Adipose tissue (tissue), 3 donors: ENCODE measurements around the gene TNS1. TPM values are rescaled to one million over a fixed set of nuclear protein-coding genes. Genes with fewer than 3 reads are reported as not detected.
"Not testable (repeated sequence)": the region's sequence is repeated elsewhere in the genome, so short reads cannot be mapped to it uniquely, and the experiment has no call there.

Source experiments
- H3K27ac ChIP-seq: one replicate; pipeline ENCODE4 v1.5.1; 2013; ENCODE audit warnings: low read depth, low read length
- WGBS, 3 donors: extraction: QIAGEN DNeasy Blood & Tissue Kit; methylation state at CpG; one replicate each; pipeline ENCODE4 v1.1.7; 2013; 5-methylcytosine and 5-hydroxymethylcytosine counted together
- polyA plus RNA-seq, 3 donors: library from polyadenylated mRNA; stranded (reverse); fragments of 200-250 nt; gene quantifications; one replicate each; pipeline ENCODE4 v1.2.3, GENCODE V29; 2013
- donor health status: healthy with polysubstance abuse.
- donor health status: Bipolar disorder and iron deficiency.
- donor health status: healthy.

TNS1 gene
- polyA plus RNA-seq, 3 donors, result 39.8 to 245 (median 171) TPM

- 75 to 89% (median 81%) methylated on average over 7 of the region's 7 CpGs for WGBS, 3 donors
Observed at GRCh38 chr2:218019411-218020060, 16.7 kb upstream of the TNS1 start.

GRCh38 chr2:218018842-218019125 lies 16.0 kb upstream of the TNS1 start:
- WGBS, 3 donors, result 92 to 95% (median 94%) methylated on average over 4 of the region's 4 CpGs
- not testable (repeated sequence) for H3K27ac ChIP-seq

More at GRCh38 chr2:218019411-218020060, 16.7 kb upstream of the TNS1 start:
- H3K27ac ChIP-seq, result no peak overlapping the region

DNA sequence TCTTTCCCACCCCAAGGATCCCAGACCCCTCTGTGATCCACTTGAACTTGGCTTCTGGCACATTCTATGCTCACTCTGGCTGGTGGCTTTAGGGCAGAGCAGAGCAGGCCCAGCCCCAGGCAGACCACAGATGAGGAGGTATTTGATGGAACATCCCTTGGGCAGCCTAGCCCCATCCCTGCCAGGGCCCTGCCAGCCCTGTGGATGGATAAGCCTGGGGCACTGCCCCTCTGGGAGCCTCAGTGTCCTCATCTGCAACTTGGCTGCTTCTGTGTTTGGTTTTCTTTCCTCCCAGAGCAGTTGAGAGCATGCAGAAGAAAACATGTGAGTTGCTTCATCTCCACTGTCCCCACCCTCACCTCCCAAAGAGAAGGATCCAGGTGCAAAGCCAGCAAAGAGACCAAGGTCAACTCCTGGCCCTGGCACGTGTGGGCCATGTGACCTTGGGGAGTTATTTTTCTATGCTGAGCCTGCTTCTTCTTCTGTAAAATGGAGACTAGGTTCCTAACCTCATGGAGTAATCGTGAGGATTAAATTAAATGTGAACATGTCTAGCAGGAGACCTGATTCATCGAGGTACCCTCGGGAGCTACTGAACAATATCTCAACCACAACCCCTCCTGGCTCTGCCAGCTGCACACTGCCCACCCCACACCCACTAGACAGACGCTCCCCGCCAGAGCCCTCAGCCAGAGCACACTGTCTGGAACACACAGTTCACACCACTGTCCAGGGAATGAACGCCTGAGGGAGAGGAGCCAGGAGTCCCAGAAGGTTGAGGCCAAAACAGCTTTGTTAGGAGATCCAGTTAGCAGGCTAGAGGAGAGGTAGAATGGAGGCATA lies 14.6 kb upstream of the TNS1 start:
- no peak overlapping the region for H3K27ac ChIP-seq
- 42 to 45% (median 44%) methylated on average over 7 of the region's 7 CpGs for WGBS, 3 donors

DNA sequence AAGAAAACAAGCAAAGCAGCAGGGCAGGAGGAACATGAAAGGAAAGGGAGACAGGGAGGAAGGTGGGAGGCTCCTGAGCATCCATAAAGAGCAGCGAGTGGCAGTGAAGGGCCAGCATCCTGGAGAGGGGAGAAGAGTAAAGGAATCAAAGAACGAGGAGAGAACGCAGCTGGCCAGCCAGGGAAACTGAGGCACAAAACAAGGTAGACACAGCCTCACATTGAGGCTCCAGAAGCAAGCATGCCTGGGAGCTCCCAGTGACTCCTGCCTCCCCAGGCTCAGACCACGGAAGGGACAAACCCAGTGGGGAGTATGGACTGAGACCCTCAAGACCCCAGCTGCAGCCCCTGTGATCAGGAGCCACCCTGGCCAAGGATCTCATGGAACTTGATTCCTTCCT lies 14.0 kb upstream of the TNS1 start:
- 94 to 95% (median 95%) methylated on average over 4 of the region's 4 CpGs for WGBS, 3 donors
- no peak overlapping the region for H3K27ac ChIP-seq

DNA sequence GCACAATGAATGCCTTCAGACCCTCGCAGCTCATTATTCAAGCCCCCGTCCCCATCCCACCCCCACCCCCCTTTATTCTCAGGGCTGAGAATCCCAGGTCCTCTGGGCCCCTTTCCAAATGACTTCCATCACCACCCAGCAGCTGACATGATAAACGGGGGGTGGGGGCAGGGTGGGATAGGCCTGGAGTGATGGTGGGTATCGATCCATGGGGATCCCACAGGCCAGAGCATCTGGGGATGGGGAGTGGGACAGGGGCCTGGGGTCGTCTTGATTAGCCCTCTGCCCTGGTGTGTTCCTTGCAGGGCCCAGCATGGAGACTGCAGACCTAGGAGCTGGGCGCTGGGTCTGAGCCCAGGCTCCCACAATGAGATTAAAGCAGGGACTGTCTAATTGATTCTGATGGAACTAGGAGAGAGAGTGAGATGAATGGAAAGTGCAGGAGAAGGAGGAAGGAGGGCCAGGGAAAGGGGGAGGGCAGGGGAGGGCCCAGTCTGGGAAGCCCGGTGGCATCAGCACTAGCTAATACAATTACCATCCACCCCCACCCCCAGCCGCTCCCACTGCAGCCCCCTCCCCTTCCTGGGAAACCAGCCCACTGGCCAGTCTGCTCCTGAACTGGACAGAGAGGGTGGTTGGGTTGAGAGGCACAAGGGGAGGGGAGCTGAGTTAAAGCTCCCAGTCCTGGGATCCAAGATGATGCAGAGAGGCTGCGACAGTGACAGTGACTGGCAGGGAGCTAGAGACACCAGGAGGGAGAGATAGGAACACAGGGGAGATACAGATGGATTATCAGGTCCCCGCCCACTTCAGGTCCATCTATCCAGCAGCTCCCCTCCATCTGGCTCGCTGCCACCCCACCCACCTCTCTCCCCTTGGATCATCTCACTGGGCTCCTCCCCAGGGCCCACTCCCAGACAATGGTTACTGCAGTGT lies 13.1 kb upstream of the TNS1 start:
- 63 to 69% (median 67%) methylated on average over 11 of the region's 11 CpGs for WGBS, 3 donors

DNA sequence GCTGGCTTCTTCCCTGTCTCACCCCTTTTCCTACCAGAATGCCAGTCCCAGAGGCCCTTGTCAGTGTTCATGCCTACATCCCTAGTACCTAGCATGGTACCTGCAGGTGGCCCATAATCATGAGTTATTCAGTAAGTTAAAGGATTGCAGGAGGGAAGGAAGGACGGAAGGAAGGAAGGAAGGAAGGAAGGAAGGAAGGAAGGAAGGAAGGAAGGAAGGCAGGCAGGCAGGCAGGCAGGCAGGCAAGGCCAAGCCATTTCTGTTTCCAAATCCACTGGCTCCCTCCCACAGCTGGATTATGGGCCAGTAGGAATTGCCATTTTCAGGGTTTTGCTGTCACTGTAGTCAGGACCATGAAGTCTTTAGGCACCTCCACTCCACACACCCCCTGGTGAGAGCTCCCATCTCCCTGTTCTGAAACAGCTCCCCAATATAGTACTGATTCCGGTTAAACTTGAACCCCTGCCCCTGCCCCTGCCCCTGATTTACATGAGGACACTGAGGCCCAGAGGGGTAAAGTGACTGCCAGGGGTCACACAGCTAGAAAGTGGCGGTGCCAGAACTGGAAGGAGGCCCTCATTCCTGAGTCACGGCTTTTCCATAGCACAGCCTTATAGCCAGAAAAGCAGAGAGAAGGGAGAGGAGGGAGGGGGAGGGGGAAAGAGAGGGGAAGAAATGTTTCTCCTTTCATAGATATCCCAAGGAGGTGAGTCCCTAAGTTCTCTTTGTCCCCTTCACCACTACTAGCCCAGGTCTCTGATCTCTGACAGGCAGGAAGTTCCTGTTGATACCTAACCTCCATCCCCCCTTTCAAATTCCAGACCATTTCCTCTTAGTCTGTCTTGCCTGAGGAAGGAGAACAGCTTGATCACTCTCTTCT lies 12.2 kb upstream of the TNS1 start:
- 88 to 91% (median 89%) methylated on average over 3 of the region's 4 CpGs for WGBS, 3 donors
- no peak overlapping the region for H3K27ac ChIP-seq

More for the DNA sequence above, 13.1 kb upstream of the TNS1 start:
- no peak overlapping the region for H3K27ac ChIP-seq

DNA sequence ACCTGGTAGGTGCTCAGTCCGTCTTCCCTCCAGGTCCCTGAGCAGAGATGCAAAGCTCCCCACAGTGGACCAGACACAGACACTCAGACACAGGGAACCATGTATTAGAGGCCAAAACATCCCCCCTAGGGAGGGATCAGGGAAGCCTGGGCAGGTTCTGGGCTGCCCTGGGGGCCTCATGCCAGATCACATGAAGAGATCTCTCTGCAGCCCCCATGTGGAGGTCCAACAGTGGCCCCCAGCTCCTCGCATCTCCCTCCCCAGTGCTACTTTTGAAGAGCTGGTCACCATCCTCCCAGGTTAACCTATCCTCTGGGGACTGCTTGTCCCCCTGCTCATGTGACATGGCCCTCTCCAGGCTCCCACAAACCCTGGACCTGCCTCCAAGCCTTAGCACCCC lies 10.5 kb upstream of the TNS1 start:
- 88 to 98% (median 95%) methylated on average over 2 of the region's 2 CpGs for WGBS, 3 donors
- no peak overlapping the region for H3K27ac ChIP-seq

DNA sequence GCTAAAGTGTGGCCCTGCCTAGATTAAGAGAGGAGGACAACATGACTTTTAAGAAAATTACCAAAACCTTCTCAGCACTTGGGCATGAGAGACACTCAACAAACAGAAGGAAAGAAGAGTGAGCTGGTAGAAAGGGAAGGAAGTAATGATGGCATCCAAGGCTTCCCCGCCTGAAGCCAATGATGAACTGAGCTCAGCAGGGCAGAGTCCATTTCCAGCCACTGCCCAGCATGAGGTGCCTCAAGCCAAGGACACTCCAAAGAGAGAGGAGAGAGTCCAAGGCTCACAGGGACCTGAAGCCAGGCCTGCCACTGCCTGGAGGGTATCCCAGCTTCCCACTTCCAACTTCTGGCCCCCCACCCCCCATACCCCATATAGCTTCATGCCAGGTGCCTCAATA lies 9.5 kb upstream of the TNS1 start:
- WGBS, 3 donors, result 50 to 86% (median 53%) methylated on average over 1 of the region's 1 CpG
- no peak overlapping the region for H3K27ac ChIP-seq

DNA sequence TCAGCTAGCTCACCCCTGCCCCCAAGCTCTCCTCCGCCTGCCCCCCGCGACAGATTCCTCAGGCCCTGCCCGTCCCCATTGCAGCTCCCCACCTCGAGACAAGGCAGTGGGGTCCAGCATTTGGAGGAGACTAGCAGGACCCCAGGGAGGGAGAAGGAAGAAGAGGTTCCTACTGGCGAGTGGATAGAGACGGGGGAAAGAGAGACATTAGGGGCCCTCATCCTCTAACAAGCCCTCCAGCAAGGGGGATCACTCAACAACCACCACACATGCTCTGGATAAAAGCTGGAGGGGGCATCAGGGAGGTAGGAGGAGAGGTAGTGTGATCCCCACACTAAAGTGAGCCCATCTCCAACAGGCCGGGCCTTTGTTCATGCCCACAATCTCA lies 8.9 kb upstream of the TNS1 start:
- 64 to 78% (median 71%) methylated on average over 8 of the region's 8 CpGs for WGBS, 3 donors
- H3K27ac ChIP-seq, result no peak overlapping the region

DNA sequence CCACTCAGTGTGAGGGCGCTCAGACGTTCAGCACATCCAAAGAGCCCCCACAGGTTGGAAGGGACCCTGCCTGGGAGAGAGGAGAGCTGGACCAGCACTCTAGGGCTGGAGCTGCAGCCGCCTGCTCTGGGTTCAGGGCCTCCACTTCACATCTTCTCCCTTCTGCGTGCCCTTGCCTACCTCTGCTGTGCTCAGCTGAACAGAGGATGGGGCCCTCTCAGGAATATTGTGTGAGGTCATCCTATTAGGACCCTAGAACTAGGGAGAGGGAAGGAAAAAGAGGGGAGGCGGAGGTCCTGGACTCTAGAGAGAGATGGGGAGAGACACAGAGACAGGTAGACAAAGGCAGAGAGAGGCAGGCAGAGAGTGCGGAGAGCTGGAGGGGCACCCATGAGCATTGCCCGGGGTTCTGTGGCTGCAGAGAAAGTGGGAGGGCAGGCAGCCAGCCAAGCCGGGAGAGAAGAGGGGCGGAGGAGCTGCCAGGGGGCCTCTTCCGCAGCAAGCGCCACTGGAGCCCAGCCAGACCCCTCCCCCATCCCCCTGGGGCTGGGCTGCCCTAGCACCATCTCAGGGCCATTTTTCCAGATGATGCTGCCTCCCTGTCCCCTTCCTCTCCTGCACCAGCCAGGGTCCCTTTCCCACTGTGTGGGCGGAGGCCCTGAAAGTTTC lies 8.3 kb upstream of the TNS1 start:
- H3K27ac ChIP-seq, result no peak overlapping the region
- WGBS, 3 donors, result 44 to 77% (median 53%) methylated on average over 8 to 12 of the region's 12 CpGs

GRCh38 chr2:218010140-218010983 lies 7.6 kb upstream of the TNS1 start:
- no peak overlapping the region for H3K27ac ChIP-seq
- WGBS, 3 donors, result 2 to 3% (median 2%) methylated on average over 59 to 72 of the region's 72 CpGs

DNA sequence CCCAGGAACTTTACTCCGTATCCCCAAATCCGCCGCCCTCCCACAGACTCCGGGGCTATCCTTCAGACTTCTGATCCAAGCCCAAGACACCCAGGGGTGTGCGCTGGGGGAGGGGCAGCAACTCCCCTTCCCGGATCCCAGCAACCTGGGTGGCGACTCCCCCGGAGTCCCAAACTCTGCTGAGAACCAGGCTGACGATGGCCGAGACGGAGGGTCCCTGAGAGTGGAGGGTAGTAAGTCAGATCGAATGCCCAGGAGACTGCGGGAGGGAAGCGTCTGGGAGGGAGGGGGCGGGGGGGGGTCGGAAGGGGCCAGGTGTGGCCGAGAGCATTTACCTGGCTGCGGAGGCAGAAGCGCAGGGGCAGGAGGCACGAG lies 7.0 kb upstream of the TNS1 start:
- 3 to 6% (median 5%) methylated on average over 20 of the region's 20 CpGs for WGBS, 3 donors
- H3K27ac ChIP-seq, result no peak overlapping the region

GRCh38 chr2:218009231-218009630 lies 6.4 kb upstream of the TNS1 start:
- 33 to 42% (median 33%) methylated on average over 8 of the region's 8 CpGs for WGBS, 3 donors
- no peak overlapping the region for H3K27ac ChIP-seq

DNA sequence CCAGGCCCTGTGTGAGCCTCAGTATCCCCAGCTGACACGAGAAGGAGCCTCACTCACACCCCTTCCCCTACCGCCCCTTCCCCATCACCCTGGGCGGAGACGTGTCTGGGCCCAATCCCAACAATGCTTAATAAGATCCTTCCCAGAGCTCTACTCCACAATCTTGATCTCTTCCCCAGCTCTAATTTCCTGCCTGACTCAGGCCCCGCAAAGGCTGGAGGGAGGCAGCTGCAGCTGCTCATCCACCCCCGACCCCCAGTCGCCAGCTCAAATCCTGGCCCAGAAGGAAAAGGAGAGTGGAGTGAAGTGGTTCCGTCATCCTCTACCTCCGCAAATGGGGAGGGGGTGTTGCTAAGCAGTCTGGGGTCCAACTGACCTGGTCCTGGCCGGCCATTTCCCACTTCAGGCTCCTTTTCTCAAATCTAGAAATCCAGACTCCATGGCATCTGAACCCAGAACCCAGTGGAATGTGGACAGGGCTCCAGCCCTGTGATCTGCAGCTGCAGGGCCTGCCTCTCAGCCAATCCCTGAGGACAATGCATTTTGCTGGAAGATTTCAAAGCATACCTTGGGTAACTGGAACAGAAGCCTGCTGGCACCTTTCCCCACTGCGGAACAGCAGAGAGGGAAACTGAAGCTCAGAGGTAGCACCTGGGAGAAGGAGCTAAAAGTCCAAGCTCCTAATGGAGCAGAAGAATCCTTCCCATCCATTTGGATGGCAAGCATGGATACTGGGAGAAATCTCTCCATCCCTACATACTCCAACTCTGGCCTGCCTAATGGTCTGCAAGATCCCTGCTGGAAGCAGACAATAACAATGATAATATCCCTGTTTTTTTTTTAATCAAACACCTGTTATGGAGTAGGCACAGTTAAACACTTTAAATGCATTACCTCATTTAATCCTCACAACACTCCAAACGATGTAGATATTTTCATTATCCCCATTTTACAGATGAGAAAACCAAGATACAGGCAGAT lies 5.6 kb upstream of the TNS1 start:
- no peak overlapping the region for H3K27ac ChIP-seq
- 63 to 85% (median 65%) methylated on average over 12 of the region's 12 CpGs for WGBS, 3 donors

DNA sequence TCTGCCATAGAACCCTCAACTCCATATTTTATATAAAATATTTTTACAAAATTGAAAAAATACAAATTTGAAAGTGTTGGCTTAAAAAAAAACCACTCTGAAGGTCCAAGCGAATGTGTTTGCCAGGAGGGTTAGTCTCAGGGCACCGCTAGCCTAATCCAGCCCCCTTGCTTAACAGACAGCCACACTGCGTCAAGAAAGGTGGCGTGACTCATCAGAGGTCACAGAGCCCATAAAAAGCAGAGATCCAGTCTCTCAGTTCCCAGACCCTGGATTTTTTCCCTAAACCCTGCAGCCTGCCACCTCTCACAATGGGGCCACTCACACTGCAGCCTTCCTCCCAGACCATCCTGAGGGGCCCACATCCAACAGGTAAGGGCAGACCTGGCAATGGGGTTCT lies 3.9 kb upstream of the TNS1 start:
- WGBS, 3 donors, result 92 to 94% (median 92%) methylated on average over 4 of the region's 4 CpGs
- no peak overlapping the region for H3K27ac ChIP-seq

DNA sequence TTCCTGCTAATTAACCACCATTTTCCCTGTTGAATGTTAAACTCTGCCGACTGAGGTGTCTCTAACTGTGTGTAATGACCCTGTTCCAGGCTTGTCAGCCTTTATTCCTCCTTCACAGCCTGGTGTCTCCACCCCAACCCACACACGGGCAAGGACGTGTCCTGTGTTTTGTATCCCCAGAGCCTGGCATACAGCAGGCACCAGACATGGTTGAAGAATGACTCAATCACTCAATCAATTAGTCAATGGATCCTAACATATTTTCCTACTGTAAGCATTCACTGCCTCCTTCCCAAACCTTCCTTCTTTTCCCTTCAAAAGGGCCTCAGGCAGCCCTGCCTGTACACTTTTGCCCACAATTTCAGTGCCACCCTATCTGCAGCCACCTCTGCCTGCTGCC lies 2.7 kb upstream of the TNS1 start:
- no peak overlapping the region for H3K27ac ChIP-seq
- 90 to 92% (median 91%) methylated on average over 3 of the region's 3 CpGs for WGBS, 3 donors
